Cortex of kidney (tissue), 1 donor: ENCODE measurements around the gene ALOX15.
"Not testable (repeated sequence)": the region's sequence is repeated elsewhere in the genome, so short reads cannot be mapped to it uniquely, and the experiment has no call there.

ENCODE experiments used
- DNase-seq: peaks from one replicate; lab custom pipeline; 2025; lab: John Stamatoyannopoulos, UW

The ALOX15 gene, protein sequence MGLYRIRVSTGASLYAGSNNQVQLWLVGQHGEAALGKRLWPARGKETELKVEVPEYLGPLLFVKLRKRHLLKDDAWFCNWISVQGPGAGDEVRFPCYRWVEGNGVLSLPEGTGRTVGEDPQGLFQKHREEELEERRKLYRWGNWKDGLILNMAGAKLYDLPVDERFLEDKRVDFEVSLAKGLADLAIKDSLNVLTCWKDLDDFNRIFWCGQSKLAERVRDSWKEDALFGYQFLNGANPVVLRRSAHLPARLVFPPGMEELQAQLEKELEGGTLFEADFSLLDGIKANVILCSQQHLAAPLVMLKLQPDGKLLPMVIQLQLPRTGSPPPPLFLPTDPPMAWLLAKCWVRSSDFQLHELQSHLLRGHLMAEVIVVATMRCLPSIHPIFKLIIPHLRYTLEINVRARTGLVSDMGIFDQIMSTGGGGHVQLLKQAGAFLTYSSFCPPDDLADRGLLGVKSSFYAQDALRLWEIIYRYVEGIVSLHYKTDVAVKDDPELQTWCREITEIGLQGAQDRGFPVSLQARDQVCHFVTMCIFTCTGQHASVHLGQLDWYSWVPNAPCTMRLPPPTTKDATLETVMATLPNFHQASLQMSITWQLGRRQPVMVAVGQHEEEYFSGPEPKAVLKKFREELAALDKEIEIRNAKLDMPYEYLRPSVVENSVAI

GRCh38 chr17:4641297-4642195, at the start of gene ALOX15:
Gene ALOX15, minus strand, starts transcription at chr17:4641678. Its CDS starts 27 bp downstream, at chr17:4641651.
- DNase-seq = no peak

GRCh38 chr17:4690745-4691144, 49.3 kb upstream of the ALOX15 start:
- DNase-seq = no peak

DNA sequence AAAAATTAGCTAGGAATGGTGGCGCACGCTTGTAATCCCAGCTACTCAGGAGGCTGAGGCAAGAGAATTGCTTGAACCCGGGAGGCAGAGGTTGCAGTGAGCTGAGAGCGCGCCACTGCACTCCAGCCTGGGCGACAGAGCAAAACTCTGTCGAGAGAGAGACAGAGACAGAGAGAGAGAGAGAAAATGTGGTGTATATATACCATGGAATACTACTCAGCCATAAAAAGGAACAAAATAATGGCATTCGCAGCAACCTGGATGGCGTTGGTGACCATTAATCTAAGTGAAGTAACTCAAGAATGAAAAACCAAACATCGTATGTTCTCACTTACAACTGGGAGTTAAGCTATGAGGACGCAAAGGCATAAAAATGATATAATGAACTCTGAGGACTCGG, 48.4 kb upstream of the ALOX15 start:
- DNase-seq = not testable (repeated sequence)

GRCh38 chr17:4683739-4684138, 42.3 kb upstream of the ALOX15 start:
- DNase-seq = not testable (repeated sequence)

- DNase-seq = no peak
Measured at GRCh38 chr17:4679658-4680057, 38.2 kb upstream of the ALOX15 start.

DNA sequence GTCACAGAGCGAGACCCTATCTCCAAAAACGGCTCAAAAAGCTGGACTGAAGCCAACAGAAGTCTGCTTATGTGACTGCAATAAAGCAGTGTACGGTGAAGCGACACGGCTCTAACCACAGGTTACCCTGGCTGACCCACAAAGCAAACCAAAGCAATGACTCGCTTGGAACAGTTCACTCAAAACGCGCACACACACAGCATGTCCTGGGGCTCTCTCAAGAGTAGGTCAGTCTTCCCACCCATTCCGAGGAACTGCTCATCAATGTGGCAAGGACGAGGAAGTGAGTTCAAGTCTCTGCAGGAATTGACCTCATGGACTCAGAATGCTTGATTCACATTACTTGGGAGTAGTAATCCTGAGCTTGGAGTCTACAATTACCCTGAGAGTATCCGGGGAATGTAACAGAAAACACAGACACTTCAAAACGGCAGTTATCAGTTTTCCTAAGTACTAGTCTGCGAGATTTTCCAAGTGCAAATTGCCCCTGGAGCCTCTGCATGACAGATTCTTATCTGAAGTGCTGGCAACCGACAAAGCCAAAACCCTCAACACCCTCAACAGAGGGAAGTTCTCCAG, 37.1 kb upstream of the ALOX15 start:
- DNase-seq = no peak

- DNase-seq = no peak
Measured at GRCh38 chr17:4676791-4677190, 35.3 kb upstream of the ALOX15 start.

- no peak for DNase-seq
Measured at GRCh38 chr17:4675791-4676190, 34.3 kb upstream of the ALOX15 start.

- DNase-seq = no peak
Measured at GRCh38 chr17:4674685-4674998, 33.2 kb upstream of the ALOX15 start.

DNA sequence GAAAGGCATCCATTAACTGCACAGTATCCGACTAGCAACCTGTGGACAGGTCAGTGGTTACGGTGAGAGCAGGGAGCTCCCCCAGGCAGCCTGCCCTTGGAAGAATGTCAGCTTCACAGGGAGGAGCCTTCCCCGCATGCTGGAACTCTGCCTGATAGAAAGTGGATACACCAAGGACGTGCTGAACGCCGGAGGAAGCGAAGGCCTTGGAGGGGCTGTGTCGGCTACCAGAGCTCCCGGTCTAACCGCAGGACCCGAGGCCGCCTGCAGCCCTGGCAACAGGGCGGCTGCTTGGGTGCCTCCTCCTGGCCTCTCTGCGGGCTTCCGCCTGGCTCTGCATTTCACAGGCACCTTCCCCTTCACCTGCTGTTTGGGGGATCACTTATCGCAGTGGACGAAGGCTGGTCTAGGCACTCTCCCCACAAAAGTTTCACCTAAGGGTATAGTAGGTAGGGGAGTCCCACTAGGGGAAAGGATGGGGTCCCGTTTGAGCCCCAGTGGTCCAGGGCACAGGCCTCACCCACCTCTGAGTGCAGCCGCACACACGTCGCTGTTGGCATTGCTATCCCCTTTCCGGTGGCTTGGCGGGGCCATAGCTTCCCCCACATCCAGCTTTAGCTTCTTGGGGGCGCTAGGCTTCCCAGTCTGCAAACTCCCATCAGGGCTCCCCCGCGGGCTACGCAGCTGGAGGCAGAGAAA, 32.7 kb upstream of the ALOX15 start:
- no peak for DNase-seq

DNA sequence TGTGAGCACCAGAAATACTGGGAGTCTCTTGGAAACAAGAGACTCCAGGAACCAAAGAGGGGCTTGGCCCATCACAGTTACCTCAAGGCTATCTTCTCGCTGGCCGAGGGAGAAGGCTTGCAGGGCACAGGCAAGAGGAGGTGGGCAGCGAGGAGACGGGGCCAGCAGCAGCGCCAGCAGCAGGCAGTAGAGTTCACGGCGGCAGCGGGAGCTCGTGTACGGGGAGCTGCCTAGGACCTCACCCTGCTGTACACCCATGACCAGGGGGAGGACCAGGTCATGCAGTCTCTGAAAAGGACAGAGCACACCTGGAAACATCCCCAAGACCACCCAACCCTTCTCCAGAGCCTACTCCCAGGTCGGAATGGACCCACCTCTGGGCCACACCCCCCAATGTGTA, 31.7 kb upstream of the ALOX15 start:
- no peak for DNase-seq

- no peak for DNase-seq
Measured at GRCh38 chr17:4672751-4673150, 31.3 kb upstream of the ALOX15 start.

DNA sequence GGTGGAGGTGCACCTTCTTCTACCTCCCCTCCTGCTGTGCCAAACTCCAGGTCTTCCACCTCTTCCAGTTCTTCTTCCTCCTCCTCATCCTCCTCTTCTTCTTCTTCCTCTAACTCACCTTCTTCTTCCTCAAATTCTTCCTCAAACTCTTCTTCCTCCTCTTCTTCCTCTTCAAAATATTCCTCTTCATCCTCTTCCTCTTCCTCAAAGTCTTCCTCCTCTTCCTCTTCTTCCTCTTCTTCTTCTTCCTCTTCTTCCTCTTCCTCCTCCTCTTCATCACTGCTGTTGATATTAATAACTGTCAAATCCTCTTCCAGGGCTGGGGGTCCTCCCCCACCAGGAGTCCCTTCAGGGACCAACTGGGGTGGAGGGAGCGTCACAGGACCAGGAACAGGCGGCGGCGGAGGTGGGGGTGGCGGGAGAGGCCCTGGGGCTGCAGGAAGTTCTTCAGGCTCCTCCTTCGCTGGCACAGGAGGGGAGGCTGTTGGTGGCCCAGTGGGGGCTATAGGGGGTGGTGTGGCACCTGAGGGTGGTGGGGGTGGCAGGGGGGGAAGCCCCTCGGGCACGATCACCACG, 30.7 kb upstream of the ALOX15 start:
- DNase-seq = no peak

- DNase-seq = no peak
Measured at GRCh38 chr17:4667166-4667565, 25.7 kb upstream of the ALOX15 start.

- DNase-seq = no peak
Measured at GRCh38 chr17:4666296-4666695, 24.8 kb upstream of the ALOX15 start.

- no peak for DNase-seq
Measured at GRCh38 chr17:4665027-4665426, 23.5 kb upstream of the ALOX15 start.

GRCh38 chr17:4664230-4664629, 22.8 kb upstream of the ALOX15 start:
- no peak for DNase-seq

GRCh38 chr17:4663711-4664110, 22.2 kb upstream of the ALOX15 start:
- no peak for DNase-seq

- no peak for DNase-seq
Measured at GRCh38 chr17:4658478-4659305, 17.2 kb upstream of the ALOX15 start.

GRCh38 chr17:4657678-4658077, 16.2 kb upstream of the ALOX15 start:
- DNase-seq = no peak
